OCI-LY3 (cell line): Measurements from ENCODE around the gene BAIAP2L1.

ENCODE experiments used
- H2AFZ ChIP-seq: fragments of 200-600, 300-600 bp; shearing (Covaris generic); 2 replicates; pipeline ENCODE4 v1.6.0; 2014; ENCODE audit warnings: antibody characterized with exemption, low read depth, low read length
- H3K27ac ChIP-seq: fragments of 200-600, 300-600 bp; sonication (generic); 2 replicates; pipeline ENCODE4 v1.5.1; 2014; ENCODE audit warnings: mild to moderate bottlenecking, low read length, moderate library complexity, mixed read lengths
- H3K27me3 ChIP-seq: fragments of 200-600, 300-600 bp; sonication (generic); 2 replicates; pipeline ENCODE4 v1.6.1; 2014; ENCODE audit warnings: low read depth, low read length, mixed read lengths
- H3K36me3 ChIP-seq: fragments of 200-600, 300-600 bp; sonication (generic); replicated peaks from 2 replicates; pipeline ENCODE3; 2014; ENCODE audit warnings: low read depth, low read length, mixed read lengths
- H3K4me1 ChIP-seq: fragments of 300-600, 200-600 bp; sonication (generic); 2 replicates; pipeline ENCODE4 v1.6.1; 2014; ENCODE audit warnings: low read length, mixed read lengths
- H3K4me2 ChIP-seq: fragments of 200-600, 300-600 bp; sonication (generic); 2 replicates; pipeline ENCODE4 v1.6.1; 2014; ENCODE audit warnings: low read length, mixed read lengths
- H3K4me3 ChIP-seq: fragments of 300-600, 200-600 bp; sonication (generic); 2 replicates; pipeline ENCODE4 v1.5.1; 2014; ENCODE audit warnings: antibody characterized with exemption, mild to moderate bottlenecking, low read length, moderate library complexity
- H3K79me2 ChIP-seq: fragments of 300-600, 200-600 bp; shearing (Covaris generic); 2 replicates; pipeline ENCODE4 v1.6.1; 2014; ENCODE audit warnings: mild to moderate bottlenecking, low read length, mixed read lengths
- H3K9ac ChIP-seq: fragments of 300-600, 200-600 bp; shearing (Covaris generic); 2 replicates; pipeline ENCODE4 v1.6.0; 2014; ENCODE audit warnings: mild to moderate bottlenecking, low read length, moderate library complexity
- H3K9me3 ChIP-seq: fragments of 200-600, 300-600 bp; shearing (Covaris generic); 2 replicates; pipeline ENCODE4 v1.6.1; 2014; ENCODE audit warnings: low read length, mixed read lengths; ENCODE audit not compliant: insufficient read depth
- H4K20me1 ChIP-seq: fragments of 200-600, 300-600 bp; sonication (generic); 2 replicates; pipeline ENCODE4 v1.6.1; 2016; ENCODE audit warnings: low read length, mixed read lengths; ENCODE audit not compliant: insufficient read depth
- CTCF ChIP-seq: fragments of 200-600, 300-600 bp; sonication (generic); IDR thresholded peaks from 2 replicates; pipeline ENCODE4 v1.5.1; 2014; ENCODE audit warnings: antibody characterized with exemption, low read length, low read depth
- EZH2phosphoT487 ChIP-seq: fragments of 200-600 bp; shearing (Covaris generic); IDR thresholded peaks from 2 replicates; pipeline ENCODE4 v1.6.1; 2018; ENCODE audit warnings: antibody characterized with exemption, mixed run types, low read depth

The BAIAP2L1 gene

DNA sequence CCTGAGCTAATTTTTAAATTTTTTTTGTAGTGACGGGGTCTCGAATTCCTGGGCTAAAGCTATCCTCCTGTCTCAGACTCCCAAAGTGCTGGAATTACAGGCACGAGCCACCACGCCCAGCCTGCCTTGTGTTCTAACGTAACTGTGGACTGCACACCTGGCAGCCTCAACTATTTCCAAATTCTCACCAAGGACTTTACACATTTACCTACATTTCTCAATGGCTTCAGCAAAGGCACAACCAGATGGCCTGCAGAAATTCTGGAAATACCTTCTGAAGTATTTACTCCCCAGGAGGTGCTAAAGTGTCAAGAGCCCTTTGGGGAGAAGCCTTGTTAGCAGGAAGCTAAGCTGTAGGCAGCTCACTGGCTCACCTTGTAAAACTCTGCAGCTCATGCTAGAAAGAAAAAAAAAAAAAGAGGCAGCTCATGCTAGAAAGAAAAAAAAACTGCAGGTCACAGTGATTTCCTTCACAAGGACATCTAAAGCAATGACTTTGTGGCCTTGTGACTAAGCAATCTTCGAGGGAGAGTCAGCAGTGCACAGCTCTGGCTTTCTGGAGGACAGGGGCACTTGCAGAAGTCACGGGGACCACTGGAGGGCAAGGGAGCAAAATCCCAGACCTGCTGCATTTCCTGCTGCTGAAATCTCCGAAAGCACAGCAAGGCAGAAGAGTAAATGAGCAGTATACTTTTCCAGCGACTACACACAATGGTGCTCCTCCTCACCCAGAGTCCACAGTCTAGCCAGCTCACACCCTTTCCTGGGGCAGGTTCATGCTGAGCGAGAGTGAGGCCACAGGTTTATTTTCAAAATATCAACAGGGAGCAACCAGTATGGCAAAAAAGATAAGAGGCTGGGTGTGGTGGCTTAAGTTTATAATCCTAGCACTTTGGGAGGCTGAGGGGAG, 40.4 kb downstream of the BAIAP2L1 start:
- H3K27ac ChIP-seq, result no peak overlapping the region

GRCh38 chr7:98359395-98359794, 41.5 kb downstream of the BAIAP2L1 start:
- H2AFZ ChIP-seq, result no peak overlapping the region
- H3K9me3 ChIP-seq, result no peaks in the 10 kb centered on the region
- no peak overlapping the region for H3K4me3 ChIP-seq
- no peaks in the 10 kb centered on the region for H3K36me3 ChIP-seq
- H3K27ac ChIP-seq, result no peak overlapping the region
- H3K79me2 ChIP-seq, result no peaks in the 10 kb centered on the region
- H3K27me3 ChIP-seq, result peaks cover 18% of the 10 kb centered on the region; the same call in 1 of the 2 replicates
- no peaks in the 10 kb centered on the region for H4K20me1 ChIP-seq
- H3K9ac ChIP-seq, result no peak overlapping the region
- TF ChIP-seq EZH2phosphoT487 (no peak), CTCF (no peak)
- no peaks in the 10 kb centered on the region for H3K4me1 ChIP-seq
- H3K4me2 ChIP-seq, result no peak overlapping the region

More for the DNA sequence above, 40.4 kb downstream of the BAIAP2L1 start:
- H3K4me2 ChIP-seq, result no peak overlapping the region
- no peak overlapping the region for H3K4me3 ChIP-seq
- no peaks in the 10 kb centered on the region for H3K9me3 ChIP-seq
- H4K20me1 ChIP-seq, result no peaks in the 10 kb centered on the region
- TF ChIP-seq CTCF, result no peak
- TF ChIP-seq EZH2phosphoT487, result no peak
- H3K79me2 ChIP-seq, result no peaks in the 10 kb centered on the region
- H2AFZ ChIP-seq, result no peak overlapping the region
- no peaks in the 10 kb centered on the region for H3K4me1 ChIP-seq
- H3K36me3 ChIP-seq, result no peaks in the 10 kb centered on the region
- H3K9ac ChIP-seq, result no peak overlapping the region
- peaks cover 12% of the 10 kb centered on the region; the same call in 1 of the 2 replicates for H3K27me3 ChIP-seq

GRCh38 chr7:98358706-98359105, 42.2 kb downstream of the BAIAP2L1 start:
- no peak overlapping the region for H3K4me3 ChIP-seq
- H3K4me2 ChIP-seq, result no peak overlapping the region
- H3K27me3 ChIP-seq, result peaks cover 18% of the 10 kb centered on the region; the same call in 1 of the 2 replicates
- H2AFZ ChIP-seq, result no peak overlapping the region
- no peak for TF ChIP-seq EZH2phosphoT487
- H3K79me2 ChIP-seq, result no peaks in the 10 kb centered on the region
- no peaks in the 10 kb centered on the region for H3K36me3 ChIP-seq
- no peaks in the 10 kb centered on the region for H4K20me1 ChIP-seq
- H3K27ac ChIP-seq, result no peak overlapping the region
- no peaks in the 10 kb centered on the region for H3K4me1 ChIP-seq
- H3K9ac ChIP-seq, result no peak overlapping the region
- H3K9me3 ChIP-seq, result no peaks in the 10 kb centered on the region

- H3K27me3 ChIP-seq, result peaks cover 18% of the 10 kb centered on the region; the same call in 1 of the 2 replicates
- no peaks in the 10 kb centered on the region for H3K4me1 ChIP-seq
- H3K4me3 ChIP-seq, result no peak overlapping the region
- H3K9me3 ChIP-seq, result no peaks in the 10 kb centered on the region
- H2AFZ ChIP-seq, result no peak overlapping the region
- H3K79me2 ChIP-seq, result no peaks in the 10 kb centered on the region
- no peak overlapping the region for H3K4me2 ChIP-seq
- no peaks in the 10 kb centered on the region for H3K36me3 ChIP-seq
- TF ChIP-seq EZH2phosphoT487 (no peak), CTCF (no peak)
- H3K27ac ChIP-seq, result no peak overlapping the region
- no peaks in the 10 kb centered on the region for H4K20me1 ChIP-seq
- H3K9ac ChIP-seq, result no peak overlapping the region
These were observed 43.1 kb downstream of the BAIAP2L1 start for GRCh38 chr7:98357751-98358161.
